Measurements from ENCODE around the gene CACNA1H.

CACNA1H gene

GRCh38 chr16:1220098-1220728, 67.3 kb downstream of the CACNA1H start:
- POLR2A ChIA-PET (ENCODE audit: low non-redundant PET): no interaction called here
- TF ChIP-seq, protein P1, sequence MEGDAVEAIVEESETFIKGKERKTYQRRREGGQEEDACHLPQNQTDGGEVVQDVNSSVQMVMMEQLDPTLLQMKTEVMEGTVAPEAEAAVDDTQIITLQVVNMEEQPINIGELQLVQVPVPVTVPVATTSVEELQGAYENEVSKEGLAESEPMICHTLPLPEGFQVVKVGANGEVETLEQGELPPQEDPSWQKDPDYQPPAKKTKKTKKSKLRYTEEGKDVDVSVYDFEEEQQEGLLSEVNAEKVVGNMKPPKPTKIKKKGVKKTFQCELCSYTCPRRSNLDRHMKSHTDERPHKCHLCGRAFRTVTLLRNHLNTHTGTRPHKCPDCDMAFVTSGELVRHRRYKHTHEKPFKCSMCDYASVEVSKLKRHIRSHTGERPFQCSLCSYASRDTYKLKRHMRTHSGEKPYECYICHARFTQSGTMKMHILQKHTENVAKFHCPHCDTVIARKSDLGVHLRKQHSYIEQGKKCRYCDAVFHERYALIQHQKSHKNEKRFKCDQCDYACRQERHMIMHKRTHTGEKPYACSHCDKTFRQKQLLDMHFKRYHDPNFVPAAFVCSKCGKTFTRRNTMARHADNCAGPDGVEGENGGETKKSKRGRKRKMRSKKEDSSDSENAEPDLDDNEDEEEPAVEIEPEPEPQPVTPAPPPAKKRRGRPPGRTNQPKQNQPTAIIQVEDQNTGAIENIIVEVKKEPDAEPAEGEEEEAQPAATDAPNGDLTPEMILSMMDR (conservative IDR thresholded peaks at IDR 0.05; ENCODE audit: low read depth): no peak
- CTCF ChIA-PET: no interaction called here
- no peak for DNase-seq (ENCODE audit: low spot score)
- H3K27ac ChIP-seq: no peak overlapping the region

GRCh38 chr16:1220841-1221627, 68.1 kb downstream of the CACNA1H start:
- no peak overlapping the region for H3K27ac ChIP-seq
- ChIA-PET POLR2A (ENCODE audit: low non-redundant PET) (no interaction called here), CTCF (no interaction called here)
- DNase-seq (ENCODE audit: low spot score): no peak
- TF ChIP-seq, protein P1 (conservative IDR thresholded peaks at IDR 0.05; ENCODE audit: low read depth): no peak

DNA sequence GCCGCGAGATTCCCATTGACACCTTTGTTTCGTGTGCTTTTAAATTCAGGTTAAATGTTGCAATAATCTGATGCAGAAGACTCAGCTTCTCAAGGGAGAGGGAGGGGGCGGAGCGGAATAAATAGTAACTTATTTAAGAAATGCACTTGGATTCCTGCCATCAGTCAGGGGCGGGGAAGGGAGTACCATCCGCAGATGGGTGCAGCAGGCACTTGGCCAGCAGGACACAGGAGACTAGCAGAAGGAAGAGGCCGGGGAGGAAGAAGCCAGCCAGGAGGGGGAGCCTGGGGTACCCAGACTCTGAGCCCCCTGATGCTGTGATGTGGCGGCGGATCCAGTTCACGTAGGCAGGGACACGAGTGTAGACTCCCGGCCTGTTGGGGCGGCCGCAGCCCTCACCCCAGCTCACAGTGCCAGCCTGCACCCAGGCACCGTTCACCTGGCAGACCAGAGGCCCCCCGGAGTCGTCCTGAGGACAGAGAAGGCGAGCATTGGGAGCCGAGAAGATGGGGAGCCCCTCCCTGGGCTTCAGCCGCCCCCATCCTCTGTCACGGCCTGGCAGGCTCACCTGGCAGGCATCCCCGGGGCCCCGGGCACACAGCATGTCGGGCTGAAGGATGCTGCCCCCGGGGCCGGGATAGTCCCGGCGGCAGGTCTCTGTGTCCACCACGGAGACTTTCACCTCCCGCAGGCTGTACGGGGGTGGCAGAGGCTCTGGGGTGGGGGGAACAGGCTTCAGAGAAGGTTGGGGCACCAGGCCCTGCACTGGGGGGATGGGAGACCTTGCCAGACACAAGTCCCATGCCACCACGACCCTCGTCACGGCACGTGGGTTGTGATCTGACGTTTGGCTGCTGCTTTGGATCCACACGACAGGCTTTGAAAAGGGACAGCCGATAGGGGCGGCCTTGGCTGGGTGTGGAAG, 69.0 kb downstream of the CACNA1H start:
- no peak for DNase-seq (ENCODE audit: low spot score)
- ChIA-PET POLR2A (ENCODE audit: low non-redundant PET) (no interaction called here), CTCF (no interaction called here)
- TF ChIP-seq, protein P1 (conservative IDR thresholded peaks at IDR 0.05; ENCODE audit: low read depth): no peak
- H3K27ac ChIP-seq: no peak overlapping the region

DNA sequence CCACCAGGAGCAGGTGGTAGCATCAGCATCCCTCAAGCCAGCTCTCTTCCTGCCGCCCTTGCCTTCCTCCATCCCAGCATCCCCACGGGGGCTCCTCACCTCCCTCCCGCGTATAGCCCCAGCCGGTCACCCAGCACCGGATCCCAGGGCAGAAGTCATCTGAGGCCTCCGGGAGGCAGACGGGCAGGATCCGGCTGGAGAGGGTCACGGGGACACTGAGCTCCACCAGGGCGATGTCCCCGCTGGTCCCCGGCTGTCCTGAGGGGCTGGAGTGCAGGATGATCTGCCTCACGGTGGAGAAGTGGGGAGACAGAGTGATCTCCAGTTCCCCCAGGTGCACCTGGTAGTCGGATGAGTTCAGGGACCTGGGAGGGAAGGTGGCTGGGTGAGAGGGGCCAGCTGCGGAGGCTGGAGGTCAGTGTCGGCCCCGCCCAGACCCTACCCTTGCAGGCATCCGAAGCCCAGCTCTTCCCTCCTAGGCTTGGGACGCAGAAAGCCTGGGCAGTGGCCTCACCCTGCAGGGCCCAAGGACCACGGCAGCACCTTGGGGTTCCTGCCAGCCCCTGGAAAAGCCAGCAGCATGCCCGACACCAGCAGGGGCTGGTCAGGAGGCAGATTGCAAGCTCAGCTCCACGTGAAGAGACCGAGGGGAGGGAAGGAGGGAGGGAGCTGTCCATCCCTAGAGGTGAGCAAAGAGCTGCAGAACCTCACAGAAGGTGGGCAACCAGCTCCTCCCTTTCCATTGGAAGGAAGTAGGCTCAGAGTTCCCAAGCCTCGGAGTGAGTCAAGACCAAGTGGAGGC, 69.8 kb downstream of the CACNA1H start:
- CTCF ChIA-PET: no interaction called here

GRCh38 chr16:1223355-1224214, 70.7 kb downstream of the CACNA1H start:
- TF ChIP-seq, protein P1 (conservative IDR thresholded peaks at IDR 0.05; ENCODE audit: low read depth): no peak
- ChIA-PET POLR2A (ENCODE audit: low non-redundant PET) (no interaction called here), CTCF (no interaction called here)
- no peak for DNase-seq (ENCODE audit: low spot score)
- no peak overlapping the region for H3K27ac ChIP-seq

More for the DNA sequence above, 69.8 kb downstream of the CACNA1H start:
- POLR2A ChIA-PET (ENCODE audit: low non-redundant PET): no interaction called here
- TF ChIP-seq, protein P1 (conservative IDR thresholded peaks at IDR 0.05; ENCODE audit: low read depth): no peak
- no peak for DNase-seq (ENCODE audit: low spot score)
- H3K27ac ChIP-seq: no peak overlapping the region
